SU-DHL-6 (cell line): ENCODE results near the gene PPM1H.

ENCODE experiments used
- EZH2phosphoT487 ChIP-seq: fragments of 200-600 bp; sonication (generic), shearing (Covaris generic); conservative IDR thresholded peaks from 2 replicates; pipeline ENCODE4 v1.6.1; 2018; ENCODE audit warnings: mild to moderate bottlenecking, antibody characterized with exemption, low read length, moderate library complexity, mixed read lengths
- TF ChIP-seq, protein P1 (sequence below): fragments of 200-600 bp; sonication (generic); IDR thresholded peaks from one replicate; pipeline ENCODE4 v1.5.1; 2017; ENCODE audit warnings: antibody characterized with exemption, mild to moderate bottlenecking, low read length, moderate library complexity; ENCODE audit not compliant: insufficient read depth, poor library complexity, severe bottlenecking

DNA sequence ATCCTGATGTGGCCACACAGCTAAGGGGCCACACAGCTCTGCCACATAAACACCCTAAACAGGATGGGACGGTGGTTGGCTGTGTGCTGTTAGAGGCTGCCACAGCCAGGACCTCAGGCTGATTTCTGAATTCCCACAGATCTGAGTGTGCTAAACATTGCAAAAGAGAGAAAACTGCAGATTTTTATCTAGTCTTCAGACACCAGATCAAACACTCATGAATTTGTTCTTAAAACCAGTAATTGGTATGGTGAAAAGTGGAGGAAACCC, 277.7 kb downstream of the PPM1H start:
- TF ChIP-seq, protein P1, sequence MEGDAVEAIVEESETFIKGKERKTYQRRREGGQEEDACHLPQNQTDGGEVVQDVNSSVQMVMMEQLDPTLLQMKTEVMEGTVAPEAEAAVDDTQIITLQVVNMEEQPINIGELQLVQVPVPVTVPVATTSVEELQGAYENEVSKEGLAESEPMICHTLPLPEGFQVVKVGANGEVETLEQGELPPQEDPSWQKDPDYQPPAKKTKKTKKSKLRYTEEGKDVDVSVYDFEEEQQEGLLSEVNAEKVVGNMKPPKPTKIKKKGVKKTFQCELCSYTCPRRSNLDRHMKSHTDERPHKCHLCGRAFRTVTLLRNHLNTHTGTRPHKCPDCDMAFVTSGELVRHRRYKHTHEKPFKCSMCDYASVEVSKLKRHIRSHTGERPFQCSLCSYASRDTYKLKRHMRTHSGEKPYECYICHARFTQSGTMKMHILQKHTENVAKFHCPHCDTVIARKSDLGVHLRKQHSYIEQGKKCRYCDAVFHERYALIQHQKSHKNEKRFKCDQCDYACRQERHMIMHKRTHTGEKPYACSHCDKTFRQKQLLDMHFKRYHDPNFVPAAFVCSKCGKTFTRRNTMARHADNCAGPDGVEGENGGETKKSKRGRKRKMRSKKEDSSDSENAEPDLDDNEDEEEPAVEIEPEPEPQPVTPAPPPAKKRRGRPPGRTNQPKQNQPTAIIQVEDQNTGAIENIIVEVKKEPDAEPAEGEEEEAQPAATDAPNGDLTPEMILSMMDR = no peak
- no peak for TF ChIP-seq EZH2phosphoT487
